DMS153 (cell line): ENCODE data around the gene NTSR1.

ENCODE experiments used
- DNase-seq: peaks from one replicate; lab custom pipeline; 2025; lab: John Stamatoyannopoulos, UW

NTSR1 gene

DNA sequence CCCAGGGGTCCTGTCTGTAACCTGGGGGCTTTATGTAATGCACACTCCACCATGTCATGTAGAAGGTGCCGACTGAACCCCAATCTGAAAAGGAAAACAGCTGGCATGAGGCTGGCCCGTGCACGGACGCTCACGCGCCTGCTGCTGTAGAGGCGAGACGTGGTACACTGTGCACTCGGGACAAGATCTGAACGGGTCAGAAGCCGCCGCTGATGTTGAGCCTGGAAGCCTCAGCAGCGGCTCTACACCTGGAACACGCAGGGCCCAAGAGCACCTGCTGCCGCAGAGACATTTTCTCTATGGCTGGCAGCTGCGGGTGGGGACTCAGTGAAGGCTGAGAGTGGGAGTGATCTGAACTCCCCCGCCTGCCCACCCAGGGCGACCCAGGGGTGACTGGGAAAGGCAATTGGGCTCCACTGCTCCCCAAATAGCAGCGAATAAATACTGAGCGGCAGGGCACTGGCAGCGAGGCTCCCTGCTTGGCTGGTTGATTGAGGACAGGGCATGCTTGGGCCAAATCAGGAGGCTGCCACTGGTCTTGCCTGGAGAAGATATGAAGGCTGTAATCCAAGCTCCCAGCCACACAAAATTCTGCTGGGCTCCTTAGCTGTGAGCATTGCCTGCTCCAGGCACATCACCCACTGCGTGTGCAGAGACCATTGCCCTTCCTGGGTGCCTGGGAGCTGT is 93.5 kb downstream of the NTSR1 start:
- no peak for DNase-seq

DNA sequence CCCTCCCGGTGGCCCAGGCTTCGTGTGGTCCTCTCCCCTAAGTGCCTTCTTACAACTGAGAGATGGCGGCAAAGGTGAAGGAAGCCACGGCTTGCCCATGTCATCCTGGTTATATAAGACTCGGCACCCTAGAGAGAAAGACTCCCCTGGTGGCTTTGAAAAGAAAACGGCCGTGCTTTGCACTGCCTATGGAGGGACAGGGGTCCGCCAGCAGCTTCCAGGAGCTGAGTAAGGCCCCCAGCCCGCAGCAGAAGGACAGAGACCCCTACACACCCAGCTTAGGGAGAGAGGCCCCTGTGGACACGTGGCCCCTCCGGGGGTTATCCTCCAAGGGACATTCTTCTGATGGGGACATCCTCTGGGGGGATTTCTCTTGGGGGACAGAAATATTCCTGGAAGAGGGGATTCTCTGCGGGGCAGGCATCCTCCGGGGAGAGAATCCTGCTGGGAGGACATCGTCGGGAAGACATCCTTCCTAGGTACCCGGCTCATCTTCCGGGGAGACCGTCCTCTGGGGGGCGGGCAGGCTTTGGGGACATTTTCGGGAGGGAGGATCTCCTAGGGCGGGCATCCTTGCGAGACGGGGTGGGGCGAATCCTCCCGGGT is 95.5 kb downstream of the NTSR1 start:
- DNase-seq = no peak

DNA sequence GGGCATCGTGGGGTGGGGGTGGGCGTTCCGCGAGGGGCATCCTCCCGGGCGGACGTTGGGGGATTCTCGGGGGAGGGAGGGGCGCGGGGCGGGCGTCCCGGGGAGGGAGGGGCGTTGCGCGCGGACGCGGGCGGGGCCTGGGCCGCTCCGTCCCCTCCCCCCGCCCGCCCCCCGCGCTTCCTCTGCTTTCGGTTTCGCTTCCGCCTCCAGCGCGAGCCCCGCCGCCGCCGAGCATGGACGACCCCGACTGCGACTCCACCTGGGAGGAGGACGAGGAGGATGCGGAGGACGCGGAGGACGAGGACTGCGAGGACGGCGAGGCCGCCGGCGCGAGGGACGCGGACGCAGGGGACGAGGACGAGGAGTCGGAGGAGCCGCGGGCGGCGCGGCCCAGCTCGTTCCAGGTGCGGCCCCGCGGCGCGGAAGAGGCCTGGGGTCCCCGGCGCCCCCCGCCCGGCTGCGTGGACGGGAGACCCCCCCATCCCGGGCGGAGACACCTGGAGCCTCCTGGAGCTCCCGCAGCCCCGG is 96.1 kb downstream of the NTSR1 start, which contains the start of gene OGFR:
OGFR (plus strand) TSS at position 209 of the 528 bp plus-strand sequence; CDS start at position 234, 25 bp downstream.
- DNase-seq = no peak

DNA sequence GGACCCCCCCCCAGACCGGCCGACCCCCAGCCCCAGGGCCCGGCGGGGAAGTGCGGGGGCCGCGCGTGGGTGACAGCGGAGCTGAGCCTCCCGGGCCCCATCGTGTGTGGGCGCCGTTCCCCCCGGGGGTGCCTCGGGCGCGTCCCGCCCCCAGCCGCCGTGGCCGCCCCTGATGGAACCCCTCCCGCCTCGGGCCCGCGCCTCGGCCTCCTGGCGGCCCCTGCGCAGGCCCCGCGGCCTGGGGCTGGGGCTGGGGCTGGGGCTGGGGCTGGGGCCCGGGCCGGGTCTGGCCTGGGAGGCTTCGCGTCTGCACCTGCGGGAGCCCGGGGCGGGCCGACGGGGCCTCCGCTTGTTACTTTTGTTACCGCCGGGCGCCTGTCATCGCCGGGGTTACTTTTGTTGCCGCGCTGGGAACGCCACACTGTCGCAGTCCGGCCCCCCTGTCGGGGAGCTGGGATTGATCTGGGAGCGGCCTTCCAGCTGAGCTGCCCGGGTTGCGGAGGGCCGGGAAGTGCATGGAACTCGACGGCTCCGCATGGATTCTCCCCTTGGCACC is 96.6 kb downstream of the NTSR1 start:
- no peak for DNase-seq

DNA sequence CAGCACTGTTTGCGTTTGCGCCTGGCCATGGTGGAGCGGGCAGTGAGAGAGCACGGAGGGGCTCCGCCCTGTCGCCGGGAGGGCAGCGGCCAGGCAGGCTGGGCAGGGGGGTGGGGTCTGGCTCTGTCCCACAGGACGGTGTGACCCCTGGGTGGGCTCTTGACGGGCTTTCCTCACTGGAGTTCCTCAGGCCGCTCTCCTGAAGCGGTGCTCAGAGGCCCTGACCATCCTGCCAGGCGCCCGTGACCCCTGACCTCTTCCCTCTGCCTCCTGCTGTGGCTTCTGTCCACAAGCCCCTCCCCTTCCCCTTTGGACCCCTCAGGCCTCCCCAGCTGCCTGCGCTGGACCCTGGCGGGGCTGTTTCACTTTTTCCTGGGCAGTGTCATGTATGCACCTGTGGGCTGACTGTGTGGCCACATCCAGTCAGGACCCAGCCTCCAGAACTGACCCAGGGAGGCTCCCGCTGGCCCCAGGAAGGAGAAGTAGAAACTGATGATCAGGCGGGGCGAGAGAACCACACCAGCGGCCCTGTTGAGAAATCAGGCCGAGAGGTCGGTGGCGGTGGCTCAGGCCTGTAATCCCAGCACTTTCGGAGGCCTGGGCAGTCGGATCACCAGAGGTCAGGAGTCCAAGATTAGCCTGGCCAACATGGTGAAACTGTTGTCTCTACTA is 97.2 kb downstream of the NTSR1 start:
- no peak for DNase-seq

DNA sequence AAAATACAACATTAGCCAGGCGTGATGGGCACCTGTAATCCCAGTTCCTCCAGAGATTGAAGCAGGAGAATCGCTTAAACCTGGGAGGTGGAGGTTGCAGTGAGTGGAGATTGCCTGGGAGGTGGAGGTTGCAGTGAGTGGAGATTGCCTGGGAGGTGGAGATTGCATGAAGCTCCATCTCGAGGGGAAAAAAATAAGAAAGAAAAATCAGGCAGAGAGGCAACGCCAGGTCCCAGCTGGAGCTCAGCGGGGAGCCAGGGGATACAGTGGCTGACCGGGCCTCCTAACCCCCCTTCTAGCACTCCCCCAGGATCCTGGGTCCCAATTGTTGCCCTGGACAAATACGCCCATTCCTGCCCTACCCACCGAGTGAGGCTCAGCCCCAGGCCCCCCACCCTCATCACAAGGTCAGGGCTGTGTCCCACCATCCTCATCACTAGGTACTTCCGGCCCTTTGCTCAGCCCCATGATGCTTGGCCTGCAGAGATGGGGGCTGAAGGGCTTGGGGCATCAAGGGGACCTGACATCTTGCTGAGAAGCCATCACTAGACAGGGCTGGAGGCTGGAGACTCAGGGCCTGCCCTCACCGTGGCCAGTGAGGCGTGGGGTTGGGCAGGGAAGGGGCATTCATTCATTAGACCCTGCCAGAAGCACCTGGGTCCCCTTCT is 97.9 kb downstream of the NTSR1 start:
- no peak for DNase-seq

DNA sequence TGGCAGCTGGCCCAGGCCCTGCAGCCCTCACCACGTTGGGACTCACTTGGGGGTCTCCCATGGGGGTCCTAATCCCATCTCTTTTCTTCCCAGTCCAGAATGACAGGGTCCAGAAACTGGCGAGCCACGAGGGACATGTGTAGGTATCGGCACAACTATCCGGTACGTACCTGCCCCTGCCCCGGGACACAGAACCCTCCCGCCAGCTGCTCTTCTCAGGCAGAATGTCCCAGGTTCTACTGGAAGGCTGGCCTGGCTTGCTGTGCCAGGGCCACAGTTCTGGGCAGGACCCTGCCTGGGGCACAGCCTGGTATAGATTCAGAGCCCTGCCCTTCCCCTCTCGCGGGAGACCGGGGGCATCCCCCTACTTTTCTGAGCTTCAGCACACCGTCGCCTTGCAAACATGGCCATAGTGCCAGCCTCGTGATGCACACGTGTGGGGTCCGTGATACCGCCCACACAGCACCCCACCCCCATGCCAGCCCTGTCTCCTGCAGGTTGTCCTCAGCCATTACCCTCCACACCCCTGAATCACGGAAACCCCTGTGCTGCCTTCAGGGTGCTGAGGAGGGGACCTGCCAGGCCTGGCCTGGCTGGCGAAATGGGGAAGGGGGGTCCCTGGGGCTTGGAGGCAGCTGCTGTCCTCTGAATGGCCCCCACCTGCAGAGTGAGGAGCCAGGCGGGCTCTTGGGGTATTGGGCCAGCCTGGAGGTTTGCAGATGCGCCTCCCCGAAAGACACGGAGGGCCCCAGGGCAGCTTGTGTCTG is 99.0 kb downstream of the NTSR1 start:
- DNase-seq = no peak

DNA sequence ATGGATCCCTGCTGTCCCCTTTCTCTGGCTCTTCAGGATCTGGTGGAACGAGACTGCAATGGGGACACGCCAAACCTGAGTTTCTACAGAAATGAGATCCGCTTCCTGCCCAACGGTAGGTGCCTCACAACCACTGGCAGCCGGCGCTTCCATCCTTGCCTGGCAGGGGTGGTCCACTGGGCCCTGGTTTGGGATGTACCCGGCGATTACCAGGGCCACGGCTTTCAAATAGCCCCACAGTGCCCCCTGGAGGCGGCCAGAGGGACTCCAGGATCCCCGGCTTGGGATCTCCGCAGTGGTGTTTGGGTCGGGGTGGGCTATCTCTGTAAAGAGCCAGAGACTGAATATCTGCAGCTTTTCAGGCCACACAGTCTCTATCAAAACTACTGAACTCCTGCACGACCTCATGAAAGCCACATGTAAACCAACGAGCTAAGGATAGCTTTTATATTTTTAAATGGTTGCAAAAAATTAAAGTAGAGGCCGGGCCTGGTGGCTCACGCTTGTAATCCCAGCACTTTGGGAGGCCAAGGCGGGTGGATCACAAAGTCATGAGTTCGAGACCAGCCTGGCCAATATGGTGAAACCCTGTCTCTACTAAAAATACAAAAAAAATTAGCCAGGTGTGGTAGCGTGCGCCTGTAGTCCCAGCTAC is 99.7 kb downstream of the NTSR1 start:
- DNase-seq = no peak

DNA sequence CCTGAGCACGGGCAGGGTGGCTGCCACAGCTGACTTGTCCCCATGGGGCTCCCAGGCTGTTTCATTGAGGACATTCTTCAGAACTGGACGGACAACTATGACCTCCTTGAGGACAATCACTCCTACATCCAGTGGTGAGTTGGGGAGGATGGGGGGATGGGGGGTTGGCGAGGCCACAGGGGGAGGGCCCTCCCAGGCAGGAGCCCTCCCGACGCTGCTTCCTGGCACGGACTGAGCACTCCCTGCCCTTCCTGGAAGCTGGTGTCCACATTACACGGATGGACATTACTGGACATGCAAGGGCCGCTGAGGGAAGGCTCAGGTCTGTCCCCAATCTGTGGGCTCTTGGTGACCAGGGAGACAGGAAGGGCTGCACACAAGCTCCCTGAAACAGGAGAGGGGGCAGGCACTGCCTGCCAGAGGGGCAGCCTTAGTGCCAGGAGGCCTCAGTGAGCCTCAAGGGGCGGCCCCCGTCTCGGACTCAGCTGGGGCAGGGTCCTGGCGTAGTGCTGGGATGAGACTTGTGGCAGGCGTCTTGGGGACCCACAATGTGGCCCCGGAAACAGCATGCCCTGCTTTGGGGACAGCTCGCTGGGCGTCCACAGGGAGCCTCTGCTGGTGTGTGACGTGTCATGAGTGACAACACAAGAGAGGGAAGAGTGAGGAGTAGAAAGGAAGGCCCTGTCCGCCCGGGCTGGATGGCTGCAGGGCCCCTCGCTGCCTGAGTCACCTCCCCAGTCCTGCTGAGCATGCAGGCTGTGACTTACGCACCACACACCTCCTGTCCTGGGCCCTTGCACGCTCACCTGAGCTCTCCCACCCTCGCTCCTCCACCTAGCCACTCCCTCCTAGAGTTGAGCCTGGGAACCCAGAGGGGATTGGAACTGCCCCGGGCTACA is 101.1 kb downstream of the NTSR1 start:
- DNase-seq = no peak

DNA sequence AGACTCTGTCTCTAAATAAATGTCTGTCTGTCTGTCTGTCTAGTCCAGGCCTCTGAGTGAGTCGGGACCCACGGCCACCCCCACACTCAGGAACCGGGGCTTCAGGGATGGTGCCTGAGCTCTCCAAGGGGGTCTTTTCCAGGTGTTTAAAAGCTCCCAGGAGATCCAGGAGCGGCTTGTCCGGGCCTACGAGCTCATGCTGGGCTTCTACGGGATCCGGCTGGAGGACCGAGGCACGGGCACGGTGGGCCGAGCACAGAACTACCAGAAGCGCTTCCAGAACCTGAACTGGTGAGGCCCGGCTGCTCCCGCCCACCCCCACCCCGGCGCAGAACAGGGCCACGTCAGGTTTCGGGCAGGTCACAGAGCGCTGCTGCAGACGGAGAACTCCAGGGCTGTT is 102.7 kb downstream of the NTSR1 start:
- DNase-seq = no peak

DNA sequence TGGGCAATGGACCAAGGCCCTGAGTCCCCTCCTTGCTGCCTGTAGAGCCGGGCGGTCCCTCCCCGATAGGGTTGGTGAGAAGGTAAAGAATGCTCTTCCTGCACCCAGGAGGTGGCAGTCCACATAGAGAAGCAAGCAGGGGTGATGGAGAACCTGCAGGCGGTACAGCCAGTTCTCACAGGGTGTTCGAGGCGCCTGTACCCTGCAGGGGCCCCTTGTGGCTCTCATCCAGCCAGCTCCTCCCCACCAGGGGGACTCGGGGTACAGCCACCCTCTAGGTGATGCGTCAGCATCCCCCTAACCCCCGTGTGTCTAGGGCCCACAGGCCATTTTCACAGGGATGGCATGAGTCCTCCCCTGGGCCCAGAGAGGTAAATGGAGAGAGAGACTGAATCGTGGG is 103.1 kb downstream of the NTSR1 start:
- no peak for DNase-seq
